Osteoblast (primary cell): ENCODE data around the gene ST3GAL3. TPM values are rescaled to one million over a fixed set of nuclear protein-coding genes. Genes with fewer than 3 reads are reported as not detected.

Source experiments
- DNase-seq: peaks from one replicate; pipeline ENCODE4 v3.0.0; 2011; ENCODE audit warnings: low spot score, mixed read lengths; ENCODE audit not compliant: insufficient read length; ENCODE audit errors: missing footprints
- H2AFZ ChIP-seq: 2 replicates; pipeline ENCODE4 v1.6.0; 2011; ENCODE audit warnings: mild to moderate bottlenecking, low read length
- H3K27ac ChIP-seq: 2 replicates; pipeline ENCODE4 v1.5.1; 2011; ENCODE audit warnings: mild to moderate bottlenecking, low read depth, low read length, moderate library complexity
- H3K27me3 ChIP-seq: 2 replicates; pipeline ENCODE4 v1.6.0; 2012; ENCODE audit warnings: mild to moderate bottlenecking, control low read depth, inconsistent platforms, low read length, moderate library complexity; ENCODE audit not compliant: insufficient read depth
- H3K36me3 ChIP-seq: 2 replicates; pipeline ENCODE4 v1.5.1; 2011; ENCODE audit warnings: mild to moderate bottlenecking, low read length, control low read depth, moderate library complexity; ENCODE audit not compliant: insufficient read depth
- H3K4me1 ChIP-seq: 2 replicates; pipeline ENCODE4 v1.5.1; 2011; ENCODE audit warnings: mild to moderate bottlenecking, low read length, control low read depth, moderate library complexity; ENCODE audit not compliant: insufficient read depth
- H3K4me2 ChIP-seq: 2 replicates; pipeline ENCODE4 v1.6.0; 2011; ENCODE audit warnings: mild to moderate bottlenecking, low read length; ENCODE audit not compliant: insufficient read depth
- H3K4me3 ChIP-seq: fragments of 200-600 bp; sonication (generic); 3 replicates; pipeline ENCODE4 v1.5.1; 2012; ENCODE audit warnings: mild to moderate bottlenecking, low read length, inconsistent platforms; ENCODE audit not compliant: insufficient read depth
- H3K79me2 ChIP-seq: 2 replicates; pipeline ENCODE4 v1.6.0; 2012; ENCODE audit warnings: mild to moderate bottlenecking, low read length, control low read depth, inconsistent platforms; ENCODE audit not compliant: insufficient read depth
- H3K9me3 ChIP-seq: 2 replicates; pipeline ENCODE4 v1.5.1; 2011; ENCODE audit warnings: low read depth, low read length, control low read depth
- H4K20me1 ChIP-seq: 2 replicates; pipeline ENCODE4 v1.6.0; 2012; ENCODE audit warnings: mild to moderate bottlenecking, low read length, control low read depth; ENCODE audit not compliant: insufficient read depth
- total RNA-seq: library from RNA; depleted of rRNA; stranded (reverse); fragments of >200 nt; gene quantifications from 2 replicates; pipeline ENCODE4 v1.2.3, GENCODE V29; 2012
- TF ChIP-seq, protein P1 (sequence below): IDR thresholded peaks from 2 replicates; pipeline ENCODE4 v1.5.1; 2011; ENCODE audit warnings: mild to moderate bottlenecking, low read depth, low read length, moderate library complexity; ENCODE audit errors: extremely low read depth

The ST3GAL3 gene
- total RNA-seq, 1 donor = 18.5 TPM

DNA sequence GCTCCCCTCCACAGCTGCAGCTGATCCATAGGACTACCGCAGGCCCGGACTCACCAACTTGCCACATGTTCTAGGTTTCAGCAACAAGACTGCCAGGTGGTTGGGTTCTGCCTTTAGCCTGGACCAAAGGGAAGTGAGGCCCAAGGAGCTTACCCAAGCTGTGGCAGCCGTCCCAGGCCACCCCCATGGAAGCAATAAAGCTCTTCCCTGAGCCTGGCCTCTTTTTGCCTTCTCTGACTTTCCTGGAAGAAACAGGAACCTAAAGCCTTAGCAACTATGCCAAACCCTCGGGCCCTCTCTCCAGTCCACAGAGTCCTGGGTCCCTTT lies 223.6 kb downstream of the ST3GAL3 start:
- TF ChIP-seq, protein P1, sequence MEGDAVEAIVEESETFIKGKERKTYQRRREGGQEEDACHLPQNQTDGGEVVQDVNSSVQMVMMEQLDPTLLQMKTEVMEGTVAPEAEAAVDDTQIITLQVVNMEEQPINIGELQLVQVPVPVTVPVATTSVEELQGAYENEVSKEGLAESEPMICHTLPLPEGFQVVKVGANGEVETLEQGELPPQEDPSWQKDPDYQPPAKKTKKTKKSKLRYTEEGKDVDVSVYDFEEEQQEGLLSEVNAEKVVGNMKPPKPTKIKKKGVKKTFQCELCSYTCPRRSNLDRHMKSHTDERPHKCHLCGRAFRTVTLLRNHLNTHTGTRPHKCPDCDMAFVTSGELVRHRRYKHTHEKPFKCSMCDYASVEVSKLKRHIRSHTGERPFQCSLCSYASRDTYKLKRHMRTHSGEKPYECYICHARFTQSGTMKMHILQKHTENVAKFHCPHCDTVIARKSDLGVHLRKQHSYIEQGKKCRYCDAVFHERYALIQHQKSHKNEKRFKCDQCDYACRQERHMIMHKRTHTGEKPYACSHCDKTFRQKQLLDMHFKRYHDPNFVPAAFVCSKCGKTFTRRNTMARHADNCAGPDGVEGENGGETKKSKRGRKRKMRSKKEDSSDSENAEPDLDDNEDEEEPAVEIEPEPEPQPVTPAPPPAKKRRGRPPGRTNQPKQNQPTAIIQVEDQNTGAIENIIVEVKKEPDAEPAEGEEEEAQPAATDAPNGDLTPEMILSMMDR = no peak
- H3K79me2 ChIP-seq = no peaks in the 10 kb centered on the region
- peaks cover 3% of the 10 kb centered on the region for H3K9me3 ChIP-seq
- DNase-seq = no peak
- H3K4me1 ChIP-seq = peaks cover 20% of the 10 kb centered on the region
- H4K20me1 ChIP-seq = peaks cover 8% of the 10 kb centered on the region
- no peak overlapping the region for H3K4me2 ChIP-seq
- no peak overlapping the region for H2AFZ ChIP-seq
- H3K4me3 ChIP-seq = no peak overlapping the region
- H3K27me3 ChIP-seq = no peaks in the 10 kb centered on the region
- peaks cover 13% of the 10 kb centered on the region for H3K36me3 ChIP-seq
- no peak overlapping the region for H3K27ac ChIP-seq

DNA sequence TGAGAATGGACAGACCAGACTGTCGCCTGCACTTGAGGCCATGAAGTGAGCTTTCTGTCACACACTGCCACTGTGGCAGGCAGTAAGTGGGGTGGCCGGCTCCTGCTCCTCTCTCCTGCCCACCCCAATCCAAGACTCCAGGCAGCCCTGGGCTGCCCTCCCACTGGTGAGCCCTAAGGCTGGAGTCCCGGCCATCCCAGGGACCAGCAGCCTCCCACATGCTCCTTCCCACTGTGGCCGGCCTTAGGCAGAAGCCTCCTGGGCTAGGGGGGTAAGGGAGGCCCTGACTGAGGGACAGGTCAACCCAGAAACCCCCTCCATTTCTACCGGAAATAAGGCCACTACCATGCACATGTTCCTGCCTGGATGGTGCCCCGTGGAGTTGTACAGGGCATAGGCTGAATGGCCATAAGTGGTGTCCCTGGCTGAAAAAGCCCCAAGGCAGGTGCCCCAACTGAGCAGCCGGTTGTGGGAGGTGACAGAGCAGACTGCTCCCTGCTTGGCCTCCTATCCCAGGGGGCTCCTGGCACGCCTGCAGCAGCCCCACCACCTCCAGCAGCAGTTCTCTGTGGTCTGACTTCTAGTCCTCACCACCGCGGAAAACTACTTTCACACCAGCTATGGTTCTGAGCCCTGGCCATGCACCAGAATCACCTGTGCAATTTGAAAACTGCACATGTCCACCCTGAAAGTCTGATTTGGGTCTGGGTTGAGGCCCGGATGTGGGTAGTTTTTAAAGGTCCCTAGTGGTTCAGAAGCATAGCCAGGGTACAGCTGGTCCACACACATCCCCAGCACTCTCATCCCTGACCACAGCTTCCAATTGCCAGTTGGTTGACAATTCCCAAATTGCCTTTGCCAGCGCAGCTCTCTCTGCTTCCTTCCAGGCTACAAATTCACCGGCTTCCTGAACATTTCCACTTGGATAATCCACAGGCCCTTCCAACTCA lies 224.7 kb downstream of the ST3GAL3 start:
- Histone ChIP-seq H3K27ac (no peak overlapping the region), H3K4me1 (peaks cover 20% of the 10 kb centered on the region), H3K4me2 (no peak overlapping the region), H3K9me3 (peaks cover 3% of the 10 kb centered on the region), H3K27me3 (no peaks in the 10 kb centered on the region), H3K4me3 (no peak overlapping the region), H4K20me1 (peaks cover 8% of the 10 kb centered on the region), H3K79me2 (no peaks in the 10 kb centered on the region), H3K36me3 (peaks cover 11% of the 10 kb centered on the region), H2AFZ (no peak overlapping the region)
- peak; percentile 93 for DNase-seq
- TF ChIP-seq, protein P1 = no peak

DNA sequence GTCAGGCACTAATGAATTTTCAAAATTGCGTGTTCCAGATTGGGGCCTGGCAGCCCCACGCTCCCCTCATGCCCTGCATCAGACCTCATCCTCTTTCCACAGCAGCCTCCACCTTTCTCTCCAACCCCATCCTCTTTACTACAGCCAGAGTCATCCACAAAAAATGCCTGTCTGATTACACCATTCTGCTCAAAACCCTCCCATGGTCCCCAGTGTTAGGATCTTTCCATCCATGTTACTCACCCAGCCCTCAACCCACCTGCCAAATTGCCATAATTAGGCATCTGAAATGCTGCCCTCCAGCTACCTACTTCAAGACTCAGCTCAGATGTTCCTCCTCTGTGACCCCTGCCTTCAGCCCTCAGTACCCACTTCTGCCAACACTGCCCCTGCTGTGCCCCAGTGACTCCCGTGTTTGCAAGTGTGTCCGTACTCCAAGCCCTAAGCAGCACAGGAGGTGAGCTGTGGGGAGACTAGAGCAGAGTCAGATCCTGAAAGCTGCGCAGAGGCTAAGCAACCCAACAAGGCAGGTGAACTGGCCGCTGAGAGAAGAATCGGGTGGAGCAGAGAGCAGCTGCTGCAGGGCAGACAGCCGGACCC lies 225.6 kb downstream of the ST3GAL3 start:
- Histone ChIP-seq H3K36me3 (peaks cover 11% of the 10 kb centered on the region), H3K4me3 (peak overlapping the region; percentile 69), H3K27ac (no peak overlapping the region), H3K9me3 (peaks cover 3% of the 10 kb centered on the region), H3K79me2 (no peaks in the 10 kb centered on the region), H3K4me1 (peaks cover 20% of the 10 kb centered on the region), H3K4me2 (peak overlapping the region; percentile 70), H3K27me3 (no peaks in the 10 kb centered on the region), H4K20me1 (peaks cover 8% of the 10 kb centered on the region), H2AFZ (peak overlapping the region; percentile 24)
- TF ChIP-seq, protein P1 = no peak
- peak; percentile 95 for DNase-seq
